Loucy (cell line): ENCODE results near the gene PSPN.
"Not testable (repeated sequence)": the region's sequence is repeated elsewhere in the genome, so short reads cannot be mapped to it uniquely, and the experiment has no call there.

ENCODE experiments used
- H2AFZ ChIP-seq: fragments of 200-600 bp; sonication (generic); 2 replicates; pipeline ENCODE4 v1.6.0; 2016; ENCODE audit warnings: antibody characterized with exemption, mild to moderate bottlenecking, low read length, moderate library complexity
- H3F3A ChIP-seq: fragments of 200-600 bp; 2 replicates; pipeline ENCODE4 v1.6.0; 2016; ENCODE audit warnings: antibody characterized with exemption, low read depth, mild to moderate bottlenecking
- H3K27me3 ChIP-seq: fragments of 200-600 bp; sonication (generic); 2 replicates; pipeline ENCODE4 v1.6.1; 2014; ENCODE audit warnings: low read length, mild to moderate bottlenecking; ENCODE audit not compliant: insufficient read depth, poor library complexity, severe bottlenecking
- H3K36me3 ChIP-seq: fragments of 200-600 bp; sonication (generic); 2 replicates; pipeline ENCODE4 v1.6.1; 2016; ENCODE audit warnings: low read length; ENCODE audit not compliant: insufficient read depth
- H3K4me1 ChIP-seq: fragments of 200-600 bp; sonication (generic); 2 replicates; pipeline ENCODE4 v1.5.1; 2014; ENCODE audit warnings: low read length, mild to moderate bottlenecking; ENCODE audit not compliant: insufficient read depth, poor library complexity, severe bottlenecking
- H3K4me2 ChIP-seq: fragments of 200-600 bp; sonication (generic); 2 replicates; pipeline ENCODE4 v1.6.0; 2014; ENCODE audit warnings: antibody characterized with exemption, low read length, low read depth, mild to moderate bottlenecking; ENCODE audit not compliant: poor library complexity, severe bottlenecking
- H3K4me3 ChIP-seq: fragments of 200-600 bp; sonication (generic); 2 replicates; pipeline ENCODE4 v1.5.1; 2014; ENCODE audit warnings: low read length, mild to moderate bottlenecking, mixed read lengths; ENCODE audit not compliant: poor library complexity, severe bottlenecking
- H3K79me2 ChIP-seq: fragments of 200-600 bp; sonication (generic); 2 replicates; pipeline ENCODE4 v1.6.1; 2014; ENCODE audit warnings: low read length; ENCODE audit not compliant: insufficient read depth
- H3K9ac ChIP-seq: fragments of 200-600 bp; sonication (generic); 2 replicates; pipeline ENCODE4 v1.6.0; 2014; ENCODE audit warnings: mild to moderate bottlenecking, low read depth, low read length, moderate library complexity; ENCODE audit not compliant: poor library complexity, severe bottlenecking
- H3K9me2 ChIP-seq: fragments of 200-600 bp; sonication (generic); replicated peaks from 2 replicates; pipeline ENCODE4 v1.6.1; 2016; ENCODE audit warnings: low read depth, low read length, mixed read lengths
- H3K9me3 ChIP-seq: fragments of 200-600 bp; sonication (generic); 2 replicates; pipeline ENCODE4 v1.6.1; 2014; ENCODE audit warnings: mild to moderate bottlenecking, antibody characterized with exemption, low read length, low read depth; ENCODE audit not compliant: insufficient read depth
- H4K20me1 ChIP-seq: fragments of 200-600 bp; sonication (generic); 2 replicates; pipeline ENCODE4 v1.6.0; 2014; ENCODE audit warnings: antibody characterized with exemption, low read length, mild to moderate bottlenecking; ENCODE audit not compliant: insufficient read depth, poor library complexity, severe bottlenecking
- EZH2phosphoT487 ChIP-seq: fragments of 200-600 bp; IDR thresholded peaks from 2 replicates; pipeline ENCODE4 v1.6.1; 2018; ENCODE audit warnings: antibody characterized with exemption, mild to moderate bottlenecking, moderate library complexity, borderline replicate concordance
- TF ChIP-seq, protein P1 (sequence below): fragments of 200-600 bp; sonication (generic); conservative IDR thresholded peaks from 2 replicates; pipeline ENCODE4 v1.5.1; 2014; ENCODE audit warnings: mild to moderate bottlenecking, antibody characterized with exemption, low read length

The PSPN gene

GRCh38 chr19:6354098-6354674 lies 21.5 kb downstream of the PSPN start:
- Histone ChIP-seq H3K4me3 (no peak overlapping the region), H3K27me3 (no peaks in the 10 kb centered on the region), H2AFZ (no peak overlapping the region), H3K36me3 (no peaks in the 10 kb centered on the region), H3K4me1 (no peaks in the 10 kb centered on the region), H3K9me3 (no peaks in the 10 kb centered on the region), H3K4me2 (no peak overlapping the region), H4K20me1 (no peaks in the 10 kb centered on the region), H3K9me2 (no peaks in the 10 kb centered on the region), H3K9ac (no peak overlapping the region), H3F3A (no peaks in the 10 kb centered on the region), H3K79me2 (no peaks in the 10 kb centered on the region)
- no peak for TF ChIP-seq EZH2phosphoT487
- TF ChIP-seq, protein P1, sequence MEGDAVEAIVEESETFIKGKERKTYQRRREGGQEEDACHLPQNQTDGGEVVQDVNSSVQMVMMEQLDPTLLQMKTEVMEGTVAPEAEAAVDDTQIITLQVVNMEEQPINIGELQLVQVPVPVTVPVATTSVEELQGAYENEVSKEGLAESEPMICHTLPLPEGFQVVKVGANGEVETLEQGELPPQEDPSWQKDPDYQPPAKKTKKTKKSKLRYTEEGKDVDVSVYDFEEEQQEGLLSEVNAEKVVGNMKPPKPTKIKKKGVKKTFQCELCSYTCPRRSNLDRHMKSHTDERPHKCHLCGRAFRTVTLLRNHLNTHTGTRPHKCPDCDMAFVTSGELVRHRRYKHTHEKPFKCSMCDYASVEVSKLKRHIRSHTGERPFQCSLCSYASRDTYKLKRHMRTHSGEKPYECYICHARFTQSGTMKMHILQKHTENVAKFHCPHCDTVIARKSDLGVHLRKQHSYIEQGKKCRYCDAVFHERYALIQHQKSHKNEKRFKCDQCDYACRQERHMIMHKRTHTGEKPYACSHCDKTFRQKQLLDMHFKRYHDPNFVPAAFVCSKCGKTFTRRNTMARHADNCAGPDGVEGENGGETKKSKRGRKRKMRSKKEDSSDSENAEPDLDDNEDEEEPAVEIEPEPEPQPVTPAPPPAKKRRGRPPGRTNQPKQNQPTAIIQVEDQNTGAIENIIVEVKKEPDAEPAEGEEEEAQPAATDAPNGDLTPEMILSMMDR: peak; percentile 43

- H4K20me1 ChIP-seq: no peaks in the 10 kb centered on the region
- H3K9ac ChIP-seq: no peak overlapping the region
- no peak for TF ChIP-seq EZH2phosphoT487
- TF ChIP-seq, protein P1: no peak
- H2AFZ ChIP-seq: no peak overlapping the region
- H3K4me1 ChIP-seq: no peaks in the 10 kb centered on the region
- H3K79me2 ChIP-seq: no peaks in the 10 kb centered on the region
- H3K9me3 ChIP-seq: no peaks in the 10 kb centered on the region
- H3K36me3 ChIP-seq: no peaks in the 10 kb centered on the region
- H3K4me2 ChIP-seq: no peak overlapping the region
- H3K9me2 ChIP-seq: no peaks in the 10 kb centered on the region
- H3K4me3 ChIP-seq: no peak overlapping the region
- H3K27me3 ChIP-seq: no peaks in the 10 kb centered on the region
- H3F3A ChIP-seq: no peaks in the 10 kb centered on the region
These were observed 23.2 kb downstream of the PSPN start for GRCh38 chr19:6352381-6353165.

GRCh38 chr19:6350688-6351087 lies 25.0 kb downstream of the PSPN start:
- Histone ChIP-seq H3K9me2 (no peaks in the 10 kb centered on the region), H4K20me1 (no peaks in the 10 kb centered on the region), H3K79me2 (no peaks in the 10 kb centered on the region), H2AFZ (no peak overlapping the region), H3K9me3 (no peaks in the 10 kb centered on the region), H3K36me3 (no peaks in the 10 kb centered on the region), H3K4me3 (no peak overlapping the region), H3K9ac (no peak overlapping the region), H3K4me1 (no peaks in the 10 kb centered on the region), H3K27me3 (no peaks in the 10 kb centered on the region), H3F3A (no peaks in the 10 kb centered on the region), H3K4me2 (no peak overlapping the region)
- no peak for TF ChIP-seq EZH2phosphoT487
- TF ChIP-seq, protein P1: no peak

GRCh38 chr19:6349271-6349670 lies 26.5 kb downstream of the PSPN start:
- H3K79me2 ChIP-seq, H2AFZ ChIP-seq, H4K20me1 ChIP-seq, H3K27me3 ChIP-seq, H3K4me3 ChIP-seq, H3K36me3 ChIP-seq, H3K9me2 ChIP-seq, H3K4me1 ChIP-seq, H3K4me2 ChIP-seq, H3F3A ChIP-seq, H3K9me3 ChIP-seq, H3K9ac ChIP-seq: not testable (repeated sequence)
